HepG2 (cell line): Measurements from ENCODE around the gene SYNE1. TPM values are rescaled to one million over a fixed set of nuclear protein-coding genes. Genes with fewer than 3 reads are reported as not detected.
A peak's percentile ranks its signal among the peaks of the same experiment; 100 is the strongest.

Source experiments
- ATAC-seq: fragments of 200-7000 bp; cut with Tn5 transposase; 3 replicates; pipeline ENCODE4 v1.9.1; 2020; ENCODE audit warnings: mild to moderate bottlenecking, moderate library complexity
- BruUV-seq: library from RNA; stranded (reverse); fragments of 400-500 nt; replicated peaks from 2 replicates; lab custom pipeline; 2021; lab: Mats Ljungman, UMichigan
- CTCF ChIA-PET: fragments of 300-600 bp; formaldehyde crosslinking; extraction: SDS; loops from one replicate; lab custom pipeline; 2021; ENCODE audit warnings: low total read pairs, inconsistent platforms, low intra/inter-chr PET ratio; lab: Yijun Ruan, JAX
- POLR2A ChIA-PET: fragments of 350-600 bp; sonication (Branson Sonifier 250); formaldehyde crosslinking; loops from one replicate; lab custom pipeline; 2020; ENCODE audit warnings: antibody characterized with exemption, inconsistent platforms; lab: Yijun Ruan, JAX
- DNase-seq: peaks from one replicate; pipeline ENCODE4 v3.0.0-alpha.2; 2015; ENCODE audit warnings: low spot score
- FAIRE-seq: peaks from 3 replicates; lab custom pipeline; 2011; peaks lifted over from hg19 to GRCh38; lab: Jason Lieb, UNC
- H2AFZ ChIP-seq: one replicate; pipeline ENCODE4 v1.6.1; 2011; ENCODE audit warnings: low read length, inconsistent platforms
- H3K27ac ChIP-seq: fragments of 300-600 bp; 3 replicates; pipeline ENCODE4 v1.8.0; 2011; ENCODE audit warnings: mixed run types, mild to moderate bottlenecking, mixed read lengths, low read length, inconsistent platforms; ENCODE audit not compliant: insufficient read depth; ENCODE audit errors: extremely low read length
- H3K27me3 ChIP-seq, 2 experiments: fragments of 200-600 bp in 1 of 2; 2 replicates in 1 of 2; 3 replicates in 1 of 2; pipeline versions ENCODE4 v1.6.0 to v1.8.0; 2011; ENCODE audit warnings: low read length in 2 of 2, mild to moderate bottlenecking in 2 of 2, moderate library complexity in 2 of 2, inconsistent platforms in 1 of 2; ENCODE audit not compliant: insufficient read depth in 2 of 2, control insufficient read depth in 1 of 2
- H3K36me3 ChIP-seq, 2 experiments: fragments of 200-600 bp in 1 of 2; replicated peaks in 1 of 2; 2 replicates in 1 of 2; 3 replicates in 1 of 2; pipeline versions ENCODE4 v1.5.1 to v1.8.0; 2011; ENCODE audit warnings: low read length in 2 of 2, inconsistent platforms in 1 of 2; ENCODE audit not compliant: insufficient read depth in 2 of 2, control insufficient read depth in 1 of 2
- H3K4me1 ChIP-seq: 2 replicates; pipeline ENCODE4 v1.5.1; 2012; ENCODE audit warnings: low read length, inconsistent platforms; ENCODE audit not compliant: insufficient read depth
- H3K4me2 ChIP-seq: 2 replicates; pipeline ENCODE4 v1.6.0; 2011; ENCODE audit warnings: low read depth, low read length, inconsistent platforms
- H3K4me3 ChIP-seq, 3 experiments: fragments of 200-600 bp in 1 of 3; sonication (generic), shearing (Covaris generic) in 1 of 3; replicated peaks in 1 of 3; 2 replicates each; pipeline ENCODE4 v1.5.1; 2011 to 2016; ENCODE audit warnings: low read length in 3 of 3, inconsistent platforms in 2 of 3, low read depth in 2 of 3, mild to moderate bottlenecking in 2 of 3, control low read depth in 1 of 3, mixed read lengths in 1 of 3; ENCODE audit not compliant: insufficient read depth in 1 of 3
- H3K79me2 ChIP-seq: one replicate; pipeline ENCODE4 v1.6.1; 2011; ENCODE audit warnings: low read length, inconsistent platforms; ENCODE audit not compliant: insufficient read depth
- H3K9ac ChIP-seq: 2 replicates; pipeline ENCODE4 v1.6.0; 2011; ENCODE audit warnings: mild to moderate bottlenecking, low read depth, low read length, inconsistent platforms; ENCODE audit not compliant: insufficient read depth
- H3K9me3 ChIP-seq: 2 replicates; pipeline ENCODE4 v1.5.1; 2012; ENCODE audit warnings: mild to moderate bottlenecking, low read length
- H4K20me1 ChIP-seq: 2 replicates; pipeline ENCODE4 v1.6.0; 2011; ENCODE audit warnings: inconsistent platforms, mild to moderate bottlenecking, low read length, moderate library complexity; ENCODE audit not compliant: insufficient read depth
- AKNA ChIP-seq: sonication (generic); formaldehyde crosslinking; IDR thresholded peaks from 2 replicates; pipeline ENCODE4 v1.4.0; 2020; ENCODE audit warnings: missing genetic modification reagents, borderline replicate concordance
- CTCF ChIP-seq: sonication (generic); formaldehyde crosslinking; IDR thresholded peaks from 2 replicates; pipeline ENCODE4 v1.5.0; 2020; ENCODE audit warnings: mild to moderate bottlenecking, missing genetic modification reagents, moderate library complexity
- FOXC1 ChIP-seq: sonication (generic); formaldehyde crosslinking; IDR thresholded peaks from 2 replicates; pipeline ENCODE4 v1.8.0; 2022; ENCODE audit warnings: mild to moderate bottlenecking, missing genetic modification reagents, borderline replicate concordance
- FOXJ3 ChIP-seq: sonication (generic); formaldehyde crosslinking; IDR thresholded peaks from 2 replicates; pipeline ENCODE4 v1.4.0; 2020; ENCODE audit warnings: missing genetic modification reagents, mild to moderate bottlenecking, borderline replicate concordance
- GZF1 ChIP-seq: sonication (generic); formaldehyde crosslinking; IDR thresholded peaks from 2 replicates; pipeline ENCODE4 v1.5.1; 2020; ENCODE audit warnings: mild to moderate bottlenecking, missing genetic modification reagents
- HNF1B ChIP-seq: sonication (generic); formaldehyde crosslinking; IDR thresholded peaks from 2 replicates; pipeline ENCODE4 v1.5.1; 2020; ENCODE audit warnings: mild to moderate bottlenecking, moderate library complexity, missing genetic modification reagents
- MATR3 ChIP-seq: sonication (generic); formaldehyde crosslinking; IDR thresholded peaks from 2 replicates; pipeline ENCODE4 v1.4.0; 2020; ENCODE audit warnings: missing genetic modification reagents
- NCOA2 ChIP-seq: sonication (generic); formaldehyde crosslinking; IDR thresholded peaks from 2 replicates; pipeline ENCODE4 v1.8.0; 2022; ENCODE audit warnings: inconsistent platforms
- NFE2 ChIP-seq: sonication (generic); formaldehyde crosslinking; IDR thresholded peaks from 2 replicates; pipeline ENCODE4 v1.4.0; 2020; ENCODE audit warnings: missing genetic modification reagents
- NRL ChIP-seq: sonication (generic); formaldehyde crosslinking; IDR thresholded peaks from 2 replicates; pipeline ENCODE4 v1.5.0; 2020; ENCODE audit warnings: missing genetic modification reagents, mild to moderate bottlenecking, moderate library complexity, borderline replicate concordance
- SETDB1 ChIP-seq: sonication (generic); formaldehyde crosslinking; IDR thresholded peaks from 2 replicates; pipeline ENCODE4 v1.5.1; 2020; ENCODE audit warnings: missing genetic modification reagents, mild to moderate bottlenecking, borderline replicate concordance
- ZMAT3 ChIP-seq: sonication (generic); formaldehyde crosslinking; conservative IDR thresholded peaks from 2 replicates; pipeline ENCODE4 v1.7.0; 2021; ENCODE audit warnings: missing genetic modification reagents
- ZNF12 ChIP-seq: sonication (generic); formaldehyde crosslinking; IDR thresholded peaks from 2 replicates; pipeline ENCODE4 v1.5.0; 2020; ENCODE audit warnings: missing genetic modification reagents
- ZNF234 ChIP-seq: sonication (generic); formaldehyde crosslinking; conservative IDR thresholded peaks from 2 replicates; pipeline ENCODE4 v1.5.1; 2020; ENCODE audit warnings: mild to moderate bottlenecking, missing genetic modification reagents
- ZNF256 ChIP-seq: sonication (generic); formaldehyde crosslinking; conservative IDR thresholded peaks from 2 replicates; pipeline ENCODE4 v1.4.0; 2020; ENCODE audit warnings: missing genetic modification reagents
- ZNF674 ChIP-seq: sonication (generic); formaldehyde crosslinking; IDR thresholded peaks from 2 replicates; pipeline ENCODE4 v1.5.0; 2020; ENCODE audit warnings: low read depth, mild to moderate bottlenecking, missing genetic modification reagents
- WGBS: methylation state at CpG from one replicate; pipeline ENCODE4 v1.1.6; 2017; ENCODE audit warnings: low lambda C conversion rate; 5-methylcytosine and 5-hydroxymethylcytosine counted together
- in situ Hi-C: cut with HindIII; loops from 2 replicates; pipeline ENCODE4 v1.10.0; 2017; ENCODE audit warnings: low pct_unique_long_range_greater_than_20kb; ENCODE audit not compliant: extremely low pct_ligation_motif_present
- intact Hi-C: fragments of 100-400 bp; cut with micrococcal nuclease; formaldehyde crosslinking; loops from one replicate; pipeline ENCODE4 v1.10.0; 2022; ENCODE audit not compliant: unreplicated experiment
- polyA plus RNA-seq, 8 experiments: library from polyadenylated mRNA; depleted of rRNA in 3 of 8; stranded (reverse) in 7 of 8; unstranded in 1 of 8; fragments of >200 nt; fragmentation: Illumina TruSeq in 4 of 8; extraction: Trizol in 4 of 8; gene quantifications; 2 replicates each; pipeline versions ENCODE4 v1.2.1 to v1.2.3, GENCODE V29; 2011 to 2016; ENCODE audit warnings: low read depth in 4 of 8, missing spikeins in 1 of 8, mixed read lengths in 1 of 8; ENCODE audit not compliant: insufficient read depth in 1 of 8
- total RNA-seq, 5 experiments: library from RNA; depleted of rRNA; stranded (reverse); fragments of >200 nt; fragmentation: Illumina TruSeq; extraction: Trizol; gene quantifications; 2 replicates each; pipeline ENCODE4 v1.2.3, GENCODE V29; 2016; ENCODE audit warnings: low read depth in 1 of 5

The SYNE1 gene
- total and polyA plus RNA-seq, 2 of the 13 experiments (the other 11 are each of a cell fraction or from before 2014, with no cell fraction given): 5.5 to 15.9 TPM

GRCh38 chr6:152368751-152369624, 268.2 kb downstream of the SYNE1 start:
- CTCF ChIA-PET: no interaction called here

More at GRCh38 chr6:152368751-152369624, 268.2 kb downstream of the SYNE1 start:
- Histone ChIP-seq H2AFZ (no peak overlapping the region), H3K4me1 (no peaks in the 10 kb centered on the region), H3K4me2 (no peak overlapping the region)
- intact Hi-C loops: no loop called here
- no peak for FAIRE-seq
- TF ChIP-seq HNF1B: no peak
- TF ChIP-seq CTCF (CRISPR knock-in tag): no peak
- no peak for TF ChIP-seq NCOA2 (CRISPR knock-in tag)
- no peak for TF ChIP-seq ZNF674 (CRISPR knock-in tag)
- TF ChIP-seq MATR3 (CRISPR knock-in tag): no peak
- TF ChIP-seq GZF1 (CRISPR knock-in tag): no peak
- TF ChIP-seq ZNF234 (CRISPR knock-in tag): no peak
- no peak for TF ChIP-seq NRL (CRISPR knock-in tag)
- TF ChIP-seq ZNF256 (CRISPR knock-in tag): no peak
- TF ChIP-seq ZNF12: no peak
- TF ChIP-seq NFE2 (CRISPR knock-in tag): no peak
- TF ChIP-seq FOXC1 (CRISPR knock-in tag): no peak
- no peak for TF ChIP-seq FOXJ3 (CRISPR knock-in tag)
- TF ChIP-seq ZMAT3: no peak
- no peak for TF ChIP-seq AKNA (CRISPR knock-in tag)
- TF ChIP-seq SETDB1 (CRISPR knock-in tag): no peak
- TF ChIP-seq, all 625 proteins: peak for 0
- ATAC-seq (peak; percentile 25; the same call in 2 of the 3 replicates), DNase-seq (no peak)
- no peaks in the 10 kb centered on the region for H4K20me1 ChIP-seq
- POLR2A ChIA-PET: no interaction called here
- H3K79me2 ChIP-seq: no peaks in the 10 kb centered on the region
- no TSS peak for BruUV-seq
- 79% methylated on average over 20 of the region's 20 CpGs for WGBS
- H3K36me3 ChIP-seq: no peaks in the 10 kb centered on the region
- H3K9ac ChIP-seq: no peak overlapping the region
- in situ Hi-C loops: no loop called here
- H3K4me3 ChIP-seq: no peak overlapping the region
- H3K27ac ChIP-seq: no peak overlapping the region
- no peaks in the 10 kb centered on the region for H3K9me3 ChIP-seq
- H3K27me3 ChIP-seq: no peaks in the 10 kb centered on the region
